ENCODE results near the gene DAGLA. TPM values are rescaled to one million over a fixed set of nuclear protein-coding genes. Genes with fewer than 3 reads are reported as not detected.

Gene DAGLA
- total and polyA plus RNA-seq, 2 donors (not counting 3 experiments of a cell fraction or from before 2014, with no cell fraction given) = 2.5 to 4.7 TPM

DNA sequence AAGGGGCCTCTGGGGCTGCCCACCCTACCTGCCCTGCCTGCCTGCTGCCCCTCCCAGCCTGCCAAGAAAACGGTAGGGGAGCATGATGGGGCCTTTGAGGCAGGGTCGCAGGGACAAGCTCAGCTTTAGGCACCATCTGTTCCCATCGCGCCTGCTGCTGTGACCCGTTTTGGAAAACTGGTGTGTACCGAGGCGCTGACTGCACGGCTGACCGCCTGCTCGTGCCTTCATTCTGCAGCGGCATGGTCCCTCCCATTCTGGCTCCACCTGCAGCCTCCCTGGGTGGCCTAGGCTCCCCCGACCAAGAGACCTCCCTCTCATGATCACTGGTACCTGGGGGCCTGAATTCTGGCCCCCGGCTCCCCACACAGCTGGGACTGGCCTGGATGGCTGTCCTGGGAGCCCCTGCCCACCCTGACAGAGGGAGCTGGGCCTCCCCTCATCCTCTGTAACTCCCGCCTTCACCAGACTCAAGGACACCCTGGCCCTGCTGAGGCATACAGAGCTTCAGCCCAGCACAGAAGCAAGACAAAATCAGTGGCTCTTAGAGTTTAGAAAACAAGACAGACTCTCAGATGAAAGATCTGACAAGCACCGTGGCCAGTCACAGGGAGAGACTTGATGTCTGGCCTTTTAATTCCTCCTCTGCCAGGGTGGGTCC lies 65.7 kb downstream of the DAGLA start:
- H3K27ac ChIP-seq (ENCODE audit: insufficient read depth, low read depth, low read length) = no peak overlapping the region
- no TSS peak for BruUV-seq (replicated peaks)
- H3K4me3 ChIP-seq (replicated peaks in 1 of 3; ENCODE audit: insufficient read depth in 1 of 3, low read depth in 1 of 3, low read length in 3 of 3) = no peak overlapping the region

More for the DNA sequence above, 65.7 kb downstream of the DAGLA start:
- Histone ChIP-seq H3K36me3 (ENCODE audit: control insufficient read depth in 2 of 2, extremely low read depth in 1 of 2, insufficient read depth in 2 of 2, low read length in 2 of 2) (no peaks in the 10 kb centered on the region), H2AFZ (ENCODE audit: low read depth, low read length) (no peak overlapping the region), H3K4me1 (ENCODE audit: control insufficient read depth, extremely low read depth, insufficient read depth, low read length) (no peaks in the 10 kb centered on the region), H3K9me3 (replicated peaks; ENCODE audit: control insufficient read depth, insufficient read depth, low read length) (no peaks in the 10 kb centered on the region), H3K27me3 (ENCODE audit: control insufficient read depth in 2 of 2, insufficient read depth in 2 of 2, low read length in 2 of 2) (no peaks in the 10 kb centered on the region), H3K9ac (replicated peaks; ENCODE audit: extremely low read depth, insufficient read depth, low read length) (no peak overlapping the region), H3K4me2 (ENCODE audit: insufficient read depth, low read length) (no peak overlapping the region), H4K20me1 (replicated peaks; ENCODE audit: control insufficient read depth, extremely low read depth, insufficient read depth, low read length) (no peaks in the 10 kb centered on the region), H3K79me2 (ENCODE audit: control insufficient read depth, insufficient read depth, low read length) (no peaks in the 10 kb centered on the region), H3K9me1 (replicated peaks; ENCODE audit: control insufficient read depth, extremely low read depth, insufficient read depth, low read length) (no peaks in the 10 kb centered on the region)
- POLR2A ChIA-PET = no interaction called here
- CTCF ChIA-PET = interaction anchor here (2.0 to 5.4 kb wide), 5 partner anchors 13 to 362 kb away, joined by 8 to 91 read pairs (median 38); no protein-coding TSS in a partner anchor
- dilution Hi-C loops (cut with MboI; ENCODE audit: extremely low pct_ligation_motif_present, low sequenced_read_pairs) = no loop called here
- DNase-seq (ENCODE audit: low read depth, low spot score) (no peak), FAIRE-seq (no peak)
- TF ChIP-seq JUN (IDR thresholded peaks at IDR 0.05; ENCODE audit: borderline replicate concordance, insufficient read depth, insufficient read length, low read depth) (no peak), POLR2AphosphoS5 (IDR thresholded peaks at IDR 0.05; ENCODE audit: insufficient read depth, low read depth, low read length) (no peak), EZH2 (IDR thresholded peaks at IDR 0.05; ENCODE audit: borderline replicate concordance, low read depth, low read length, severe bottlenecking) (no peak), POLR2A (IDR thresholded peaks at IDR 0.05; ENCODE audit: low read depth, low read length) (no peak), MYC (IDR thresholded peaks at IDR 0.05; ENCODE audit: low read depth, low read length) (no peak), GATA2 (IDR thresholded peaks at IDR 0.05; ENCODE audit: insufficient read depth, insufficient read length, low read depth, low read length) (no peak)
- TF ChIP-seq, protein P1, sequence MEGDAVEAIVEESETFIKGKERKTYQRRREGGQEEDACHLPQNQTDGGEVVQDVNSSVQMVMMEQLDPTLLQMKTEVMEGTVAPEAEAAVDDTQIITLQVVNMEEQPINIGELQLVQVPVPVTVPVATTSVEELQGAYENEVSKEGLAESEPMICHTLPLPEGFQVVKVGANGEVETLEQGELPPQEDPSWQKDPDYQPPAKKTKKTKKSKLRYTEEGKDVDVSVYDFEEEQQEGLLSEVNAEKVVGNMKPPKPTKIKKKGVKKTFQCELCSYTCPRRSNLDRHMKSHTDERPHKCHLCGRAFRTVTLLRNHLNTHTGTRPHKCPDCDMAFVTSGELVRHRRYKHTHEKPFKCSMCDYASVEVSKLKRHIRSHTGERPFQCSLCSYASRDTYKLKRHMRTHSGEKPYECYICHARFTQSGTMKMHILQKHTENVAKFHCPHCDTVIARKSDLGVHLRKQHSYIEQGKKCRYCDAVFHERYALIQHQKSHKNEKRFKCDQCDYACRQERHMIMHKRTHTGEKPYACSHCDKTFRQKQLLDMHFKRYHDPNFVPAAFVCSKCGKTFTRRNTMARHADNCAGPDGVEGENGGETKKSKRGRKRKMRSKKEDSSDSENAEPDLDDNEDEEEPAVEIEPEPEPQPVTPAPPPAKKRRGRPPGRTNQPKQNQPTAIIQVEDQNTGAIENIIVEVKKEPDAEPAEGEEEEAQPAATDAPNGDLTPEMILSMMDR (IDR thresholded peaks at IDR 0.05; ENCODE audit: extremely low read depth in 1 of 2, insufficient read depth in 1 of 2, low read depth in 1 of 2, low read length in 2 of 2) = no peak
- TF ChIP-seq, protein P2, sequence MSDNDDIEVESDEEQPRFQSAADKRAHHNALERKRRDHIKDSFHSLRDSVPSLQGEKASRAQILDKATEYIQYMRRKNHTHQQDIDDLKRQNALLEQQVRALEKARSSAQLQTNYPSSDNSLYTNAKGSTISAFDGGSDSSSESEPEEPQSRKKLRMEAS (IDR thresholded peaks at IDR 0.05; ENCODE audit: insufficient read depth, insufficient read length) = no peak
- intact Hi-C loops (cut with micrococcal nuclease) = loop anchor here (2.0 kb wide), 2 partner anchors 43 to 363 kb away; no protein-coding TSS in a partner anchor

Measured in endothelial cell of umbilical vein (primary cell).